Activated B cell treated with CpG ODN at 0.5 μM for 24 hours (primary cell): Measurements from ENCODE around the gene CAMK4. TPM values are rescaled to one million over a fixed set of nuclear protein-coding genes. Genes with fewer than 3 reads are reported as not detected.

ENCODE experiments used
- ATAC-seq: fragments of 200-7000 bp; cut with Tn5 transposase; one replicate; pipeline ENCODE4 v1.10.0; 2021; ENCODE audit warnings: low read depth, mild to moderate bottlenecking, moderate library complexity
- CTCF ChIA-PET: fragments of 350-600 bp; sonication (Branson Sonifier 250); formaldehyde crosslinking; loops from one replicate; lab custom pipeline; 2021; ENCODE audit warnings: antibody characterized with exemption; lab: Charles Lee
- POLR2A ChIA-PET: fragments of 350-600 bp; sonication (Branson Sonifier 250); formaldehyde crosslinking; loops from one replicate; lab custom pipeline; 2021; ENCODE audit warnings: antibody characterized with exemption; lab: Charles Lee
- DNase-seq: peaks from one replicate; pipeline ENCODE4 v3.0.0; 2022
- H3K27ac Mint-ChIP-seq: one replicate; pipeline ENCODE4 v1.8.0; 2020; ENCODE audit warnings: mixed read lengths
- H3K27me3 Mint-ChIP-seq: one replicate; pipeline ENCODE4 v1.8.0; 2021; ENCODE audit warnings: mixed read lengths
- H3K36me3 Mint-ChIP-seq: one replicate; pipeline ENCODE4 v1.8.0; 2021; ENCODE audit warnings: low read depth, mixed read lengths
- H3K4me1 Mint-ChIP-seq: one replicate; pipeline ENCODE4 v1.8.0; 2021; ENCODE audit warnings: mixed read lengths
- H3K4me3 Mint-ChIP-seq: one replicate; pipeline ENCODE4 v1.8.0; 2020; ENCODE audit warnings: mild to moderate bottlenecking, mixed read lengths
- H3K9me3 Mint-ChIP-seq: one replicate; pipeline ENCODE4 v1.8.0; 2020; ENCODE audit warnings: mixed read lengths
- intact Hi-C: fragments of 100-400 bp; cut with micrococcal nuclease; formaldehyde crosslinking; loops from one replicate; pipeline ENCODE4 v1.15.1; 2024
- total RNA-seq: library from RNA; stranded (reverse); gene quantifications from 2 replicates; pipeline ENCODE4 v1.2.3, GENCODE V29; 2022
- TF ChIP-seq, protein P1 (sequence below): fragments of 200-600 bp; IDR thresholded peaks from one replicate; pipeline ENCODE4 v1.8.0; 2022; ENCODE audit warnings: antibody characterized with exemption, mild to moderate bottlenecking

CAMK4 gene
- total RNA-seq, 1 donor from 2014 or later: 6.3 TPM

- H3K36me3 Mint-ChIP-seq: no peaks in the 10 kb centered on the region
These were observed 208.8 kb downstream of the CAMK4 start for GRCh38 chr5:111432883-111433536.

DNA sequence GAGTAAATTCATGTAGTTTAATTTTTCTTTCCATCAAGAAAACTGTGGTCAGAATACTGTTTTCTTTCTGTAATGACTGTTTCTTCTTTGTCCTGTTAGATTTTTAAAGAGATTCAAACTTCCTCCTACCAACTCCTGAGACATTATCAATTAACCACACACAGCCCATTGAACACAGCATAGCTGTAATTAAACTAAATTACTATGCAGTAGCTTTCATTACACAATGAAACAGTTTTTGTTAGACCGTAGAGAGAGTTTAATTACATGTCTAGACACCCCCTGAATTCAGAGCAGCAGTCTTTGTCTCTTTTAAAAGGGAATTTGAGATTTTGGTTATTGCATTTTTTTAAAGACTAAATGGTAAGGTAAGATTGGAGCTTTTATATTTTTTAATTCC is 210.6 kb downstream of the CAMK4 start:
- Mint-ChIP-seq H3K36me3 (no peaks in the 10 kb centered on the region), H3K27ac (no peak overlapping the region), H3K4me1 (no peaks in the 10 kb centered on the region), H3K4me3 (no peak overlapping the region), H3K9me3 (peaks cover 4% of the 10 kb centered on the region), H3K27me3 (no peaks in the 10 kb centered on the region)
- intact Hi-C loops: no loop called here
- DNase-seq (no peak), ATAC-seq (no peak)
- CTCF ChIA-PET: no interaction called here
- POLR2A ChIA-PET: no interaction called here
- TF ChIP-seq, protein P1, sequence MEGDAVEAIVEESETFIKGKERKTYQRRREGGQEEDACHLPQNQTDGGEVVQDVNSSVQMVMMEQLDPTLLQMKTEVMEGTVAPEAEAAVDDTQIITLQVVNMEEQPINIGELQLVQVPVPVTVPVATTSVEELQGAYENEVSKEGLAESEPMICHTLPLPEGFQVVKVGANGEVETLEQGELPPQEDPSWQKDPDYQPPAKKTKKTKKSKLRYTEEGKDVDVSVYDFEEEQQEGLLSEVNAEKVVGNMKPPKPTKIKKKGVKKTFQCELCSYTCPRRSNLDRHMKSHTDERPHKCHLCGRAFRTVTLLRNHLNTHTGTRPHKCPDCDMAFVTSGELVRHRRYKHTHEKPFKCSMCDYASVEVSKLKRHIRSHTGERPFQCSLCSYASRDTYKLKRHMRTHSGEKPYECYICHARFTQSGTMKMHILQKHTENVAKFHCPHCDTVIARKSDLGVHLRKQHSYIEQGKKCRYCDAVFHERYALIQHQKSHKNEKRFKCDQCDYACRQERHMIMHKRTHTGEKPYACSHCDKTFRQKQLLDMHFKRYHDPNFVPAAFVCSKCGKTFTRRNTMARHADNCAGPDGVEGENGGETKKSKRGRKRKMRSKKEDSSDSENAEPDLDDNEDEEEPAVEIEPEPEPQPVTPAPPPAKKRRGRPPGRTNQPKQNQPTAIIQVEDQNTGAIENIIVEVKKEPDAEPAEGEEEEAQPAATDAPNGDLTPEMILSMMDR: no peak

More at GRCh38 chr5:111432883-111433536, 208.8 kb downstream of the CAMK4 start:
- POLR2A ChIA-PET: no interaction called here
- intact Hi-C loops: no loop called here
- TF ChIP-seq, protein P1: no peak
- no peak for ATAC-seq
- H3K9me3 Mint-ChIP-seq: peaks cover 8% of the 10 kb centered on the region
- H3K27me3 Mint-ChIP-seq: no peaks in the 10 kb centered on the region
- H3K27ac Mint-ChIP-seq: no peak overlapping the region
- no peak overlapping the region for H3K4me3 Mint-ChIP-seq
- no peaks in the 10 kb centered on the region for H3K4me1 Mint-ChIP-seq
- DNase-seq: no peak
- CTCF ChIA-PET: no interaction called here

- ChIA-PET POLR2A (no interaction called here), CTCF (no interaction called here)
- Mint-ChIP-seq H3K27me3 (no peaks in the 10 kb centered on the region), H3K4me1 (no peaks in the 10 kb centered on the region), H3K9me3 (no peaks in the 10 kb centered on the region), H3K36me3 (no peaks in the 10 kb centered on the region), H3K27ac (no peak overlapping the region), H3K4me3 (no peak overlapping the region)
- ATAC-seq: no peak
- TF ChIP-seq, protein P1: no peak
- DNase-seq: no peak
- intact Hi-C loops: no loop called here
These were observed 215.4 kb downstream of the CAMK4 start for GRCh38 chr5:111439473-111440075.

DNA sequence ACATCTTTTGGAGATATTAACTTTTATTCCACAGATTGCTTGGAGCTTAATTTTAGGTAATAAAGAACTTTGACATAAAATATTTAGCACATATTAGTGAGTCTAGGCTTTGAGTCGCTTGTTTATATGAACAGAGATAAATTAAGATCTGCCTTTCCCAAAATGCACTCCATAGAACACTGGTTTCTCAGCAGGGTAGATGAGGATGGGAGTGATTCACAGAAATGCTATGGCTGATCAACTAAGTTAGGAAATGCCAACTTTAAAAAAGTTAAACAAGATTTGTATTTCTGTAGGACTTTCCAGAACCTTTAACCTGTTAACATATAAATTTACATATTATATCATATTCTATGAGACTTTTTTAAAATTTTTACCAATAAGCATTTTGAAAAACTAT is 222.9 kb downstream of the CAMK4 start:
- H3K27me3 Mint-ChIP-seq: no peaks in the 10 kb centered on the region
- TF ChIP-seq, protein P1: no peak
- ChIA-PET CTCF (no interaction called here), POLR2A (no interaction called here)
- no peaks in the 10 kb centered on the region for H3K36me3 Mint-ChIP-seq
- intact Hi-C loops: no loop called here
- no peak for ATAC-seq
- H3K9me3 Mint-ChIP-seq: no peaks in the 10 kb centered on the region
- H3K27ac Mint-ChIP-seq: no peak overlapping the region
- DNase-seq: no peak
- no peaks in the 10 kb centered on the region for H3K4me1 Mint-ChIP-seq
- no peak overlapping the region for H3K4me3 Mint-ChIP-seq

- TF ChIP-seq, protein P1: no peak
- CTCF ChIA-PET: no interaction called here
- no peak for DNase-seq
- no peaks in the 10 kb centered on the region for H3K9me3 Mint-ChIP-seq
- no peaks in the 10 kb centered on the region for H3K36me3 Mint-ChIP-seq
- H3K4me1 Mint-ChIP-seq: no peaks in the 10 kb centered on the region
- intact Hi-C loops: no loop called here
- no peak for ATAC-seq
- H3K4me3 Mint-ChIP-seq: no peak overlapping the region
- no peak overlapping the region for H3K27ac Mint-ChIP-seq
- POLR2A ChIA-PET: no interaction called here
- H3K27me3 Mint-ChIP-seq: no peaks in the 10 kb centered on the region
These were observed 223.6 kb downstream of the CAMK4 start for GRCh38 chr5:111447822-111448221.
